Putamen (tissue), 1 donor: ENCODE data around the gene FAM13A.
"Not testable (repeated sequence)": the region's sequence is repeated elsewhere in the genome, so short reads cannot be mapped to it uniquely, and the experiment has no call there.

Experiments
- DNase-seq: peaks from one replicate; pipeline ENCODE4 v3.0.0-alpha.2; 2016; ENCODE audit warnings: low spot score

FAM13A gene

DNA sequence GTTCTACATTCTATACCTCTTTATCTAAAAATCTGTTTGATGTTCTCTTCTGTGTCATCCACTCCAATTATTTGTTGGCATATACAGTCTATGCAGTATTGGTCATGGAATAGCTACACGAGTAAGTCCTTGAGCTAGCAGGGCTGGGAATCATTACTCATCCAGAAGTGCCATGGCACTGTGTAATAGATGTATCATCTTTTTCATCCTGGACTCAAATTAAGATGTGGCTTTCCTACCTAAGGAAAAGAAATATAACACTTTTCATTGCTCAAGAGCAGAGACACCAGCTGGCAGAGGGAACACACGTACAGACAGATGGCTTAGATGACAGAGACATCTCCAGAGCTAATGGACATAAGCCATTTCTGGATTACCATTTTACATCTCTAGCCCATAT lies 159.8 kb downstream of the FAM13A start:
- DNase-seq = no peak

DNA sequence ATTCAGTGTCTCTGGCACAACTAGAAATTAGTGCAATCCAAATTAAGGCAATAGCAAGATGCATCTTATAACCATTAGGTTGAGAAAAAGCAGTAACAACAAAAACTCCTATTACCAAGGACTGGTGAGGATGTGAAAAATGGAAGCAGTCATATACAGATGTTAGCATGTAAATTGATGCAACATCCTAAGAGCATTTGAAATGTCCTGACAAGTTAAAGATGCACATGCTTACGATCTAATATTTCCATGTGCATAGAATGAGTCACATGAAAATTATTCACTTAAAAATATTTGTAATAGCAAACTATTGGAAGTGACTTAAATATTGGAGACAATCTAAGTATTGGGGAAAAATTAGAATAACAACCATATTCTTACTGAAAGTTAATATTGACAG lies 163.0 kb downstream of the FAM13A start:
- DNase-seq = no peak

DNA sequence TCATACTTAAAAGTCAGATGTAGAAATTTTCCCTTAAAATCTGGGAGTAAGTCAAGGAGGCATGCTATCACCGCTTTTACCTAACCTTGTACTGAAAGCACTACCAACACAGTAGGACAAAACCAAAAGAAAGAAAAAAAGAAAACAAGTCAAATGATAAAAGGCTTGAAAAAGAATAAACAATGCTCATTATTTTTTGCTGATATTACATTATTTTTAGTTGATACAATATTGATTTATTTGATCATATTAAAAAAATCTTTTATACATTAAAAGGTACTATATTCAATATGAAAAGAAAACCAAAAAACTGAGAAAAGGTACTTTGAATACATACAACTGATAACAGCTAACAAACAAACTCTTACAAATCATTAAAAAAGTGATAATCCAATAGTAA lies 164.3 kb downstream of the FAM13A start:
- DNase-seq = no peak

DNA sequence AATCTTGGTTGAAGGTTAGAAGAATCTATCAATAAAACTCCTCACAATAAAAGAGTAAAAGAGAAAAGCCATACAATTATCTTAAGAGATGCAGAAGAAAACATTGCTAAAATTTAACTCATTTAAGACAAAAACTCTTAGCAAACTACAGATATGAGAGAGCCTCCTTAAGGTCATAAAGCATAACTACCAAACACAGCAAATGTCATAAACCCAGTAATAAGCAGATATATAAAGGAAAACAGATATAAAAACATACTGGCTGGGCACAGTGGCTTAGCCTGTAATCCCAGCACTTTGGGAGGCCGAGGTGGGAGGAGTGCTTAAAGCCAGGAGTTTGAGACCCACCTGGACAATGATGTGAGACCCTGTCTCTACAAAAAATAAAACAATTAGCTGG lies 165.3 kb downstream of the FAM13A start:
- no peak for DNase-seq

DNA sequence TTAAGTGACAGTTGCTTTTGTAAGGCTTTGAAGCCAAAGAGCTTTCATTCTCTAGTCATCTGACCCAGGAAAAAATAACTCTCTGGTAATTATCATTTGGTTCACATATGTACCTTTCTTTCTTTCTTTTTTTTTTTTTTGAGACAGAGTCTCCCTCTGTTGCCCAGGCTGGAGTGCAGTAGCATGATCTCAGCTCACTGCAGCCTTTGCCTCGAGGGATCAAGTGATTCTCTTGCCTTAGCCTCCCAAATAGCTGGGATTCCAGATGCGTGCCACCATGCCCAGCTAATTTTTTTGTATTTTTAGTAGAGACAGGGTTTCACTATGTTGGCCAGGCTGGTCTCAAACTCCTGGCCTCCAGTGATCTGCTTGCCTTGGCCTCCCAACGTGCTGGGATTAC lies 169.6 kb downstream of the FAM13A start:
- not testable (repeated sequence) for DNase-seq

DNA sequence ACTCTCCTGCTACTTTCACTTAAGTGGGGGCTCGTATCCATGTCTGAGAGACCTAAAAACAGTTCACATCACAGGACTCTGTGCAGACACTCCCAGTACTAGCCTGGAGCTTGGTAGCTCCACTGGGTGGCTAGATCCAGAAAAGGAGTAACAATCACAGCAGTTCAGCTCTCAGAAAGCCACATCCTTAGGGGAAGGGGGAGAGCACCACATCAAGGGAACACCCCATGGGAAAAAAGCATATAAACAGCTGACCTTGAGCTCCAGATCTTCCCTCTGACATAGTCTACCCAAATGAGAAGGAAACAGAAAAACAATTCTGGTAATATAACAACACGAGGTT lies 175.8 kb downstream of the FAM13A start:
- no peak for DNase-seq

DNA sequence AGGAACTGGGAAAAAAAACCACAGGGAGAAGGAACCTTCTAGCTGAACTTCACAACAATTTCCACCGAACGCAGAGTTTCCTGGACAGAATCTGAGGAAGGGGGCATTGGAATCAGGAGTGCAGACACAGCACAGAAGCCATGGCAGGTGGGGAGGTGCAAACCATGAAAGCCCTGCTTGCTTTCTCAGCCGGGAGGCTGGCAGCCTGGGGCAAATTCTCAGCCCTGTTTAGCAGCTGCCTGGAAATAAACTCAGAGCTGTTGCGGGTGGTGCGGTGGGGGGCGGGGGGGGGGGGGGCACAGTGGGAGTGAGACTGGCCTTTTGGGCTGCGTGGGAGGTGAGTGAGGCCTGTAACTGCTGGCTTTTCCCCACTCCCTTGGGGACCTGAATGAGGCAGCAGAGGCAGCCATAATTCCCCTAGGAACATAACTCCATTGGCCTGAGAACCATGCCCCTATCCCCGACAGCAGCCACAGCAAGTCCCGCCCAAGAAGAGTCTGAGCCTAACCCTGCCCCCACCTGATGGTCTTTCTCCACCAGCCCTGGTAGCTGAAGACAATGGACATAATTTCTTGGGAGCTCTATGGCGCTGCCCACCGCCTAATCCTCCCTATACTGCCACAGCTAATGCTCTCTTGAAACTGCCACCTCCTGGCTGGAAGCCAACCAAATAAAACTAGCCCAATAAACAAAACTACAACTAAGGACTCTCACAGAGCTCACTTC lies 176.3 kb downstream of the FAM13A start:
- no peak for DNase-seq

DNA sequence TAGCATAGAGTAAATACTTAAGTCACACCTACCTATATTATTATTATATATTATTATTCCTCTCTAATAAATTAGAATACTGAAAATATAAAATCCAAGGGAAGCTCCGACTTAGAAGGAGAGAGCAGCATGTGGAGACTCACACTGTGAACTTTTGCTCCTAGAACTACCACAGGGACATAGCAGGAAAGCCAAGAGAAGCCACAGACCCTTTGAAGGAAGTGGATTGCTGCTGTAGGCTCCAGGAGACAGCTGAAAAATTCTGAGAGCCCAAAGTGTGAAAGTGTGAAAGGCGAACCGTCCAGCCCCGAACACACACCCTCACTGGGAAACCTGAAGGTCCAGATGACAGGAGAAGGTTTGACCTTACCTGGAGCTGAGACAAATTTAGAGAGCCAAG lies 177.0 kb downstream of the FAM13A start:
- no peak for DNase-seq

DNA sequence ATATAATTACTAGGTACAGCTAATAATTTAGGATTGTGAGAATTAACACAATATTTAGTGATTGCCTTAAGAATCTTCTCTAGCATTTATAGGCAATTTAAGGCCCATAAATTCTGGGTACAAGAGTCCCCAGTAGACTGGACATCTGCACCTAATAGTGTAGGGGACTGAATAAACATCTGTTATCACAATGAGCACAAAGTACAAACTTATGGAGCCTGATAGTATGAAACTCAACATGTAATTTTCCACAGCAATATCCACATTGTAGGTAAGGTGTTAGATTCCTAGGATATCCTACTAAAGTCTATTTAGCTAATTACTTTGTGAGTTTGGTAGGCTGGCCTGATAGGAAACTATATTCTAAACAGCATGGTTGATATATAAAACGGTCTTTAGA lies 178.3 kb downstream of the FAM13A start:
- no peak for DNase-seq

DNA sequence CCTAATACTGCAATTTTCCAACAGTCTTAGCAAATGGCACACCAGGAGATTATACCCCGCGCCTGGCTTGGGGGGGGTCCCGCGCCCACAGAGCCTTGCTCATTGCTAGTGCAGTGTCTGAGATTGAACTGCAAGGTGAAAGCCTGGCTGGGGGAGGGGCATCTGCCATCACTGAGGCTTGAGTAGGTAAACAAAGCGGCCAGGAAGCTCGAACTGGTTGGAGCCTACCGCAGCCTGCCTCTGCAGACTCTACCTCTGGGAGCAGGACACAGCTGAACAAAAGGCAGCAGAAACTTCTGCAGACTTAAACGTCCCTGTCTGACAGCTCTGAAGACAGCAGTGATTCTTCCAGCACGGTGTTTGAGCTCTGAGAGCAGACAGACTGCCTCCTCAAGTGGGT lies 186.6 kb downstream of the FAM13A start:
- no peak for DNase-seq

DNA sequence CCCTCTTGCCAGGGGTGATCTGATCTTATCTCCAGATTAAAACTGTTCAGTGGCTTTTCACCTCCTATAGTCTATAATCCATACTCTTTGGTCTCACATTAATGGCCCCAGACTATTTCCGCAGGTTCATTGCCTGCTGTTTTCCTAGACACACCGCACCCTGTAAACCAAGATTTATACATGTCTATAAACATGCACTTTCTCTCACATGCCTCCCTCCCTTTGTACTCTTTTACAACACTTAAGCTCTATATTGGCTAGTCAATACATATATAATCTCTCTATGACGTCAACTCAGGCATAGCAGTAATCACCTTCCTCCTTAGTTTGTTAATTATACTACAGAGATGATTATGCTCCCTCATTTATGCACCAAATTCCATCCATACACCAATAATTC lies 188.5 kb downstream of the FAM13A start:
- DNase-seq = no peak

DNA sequence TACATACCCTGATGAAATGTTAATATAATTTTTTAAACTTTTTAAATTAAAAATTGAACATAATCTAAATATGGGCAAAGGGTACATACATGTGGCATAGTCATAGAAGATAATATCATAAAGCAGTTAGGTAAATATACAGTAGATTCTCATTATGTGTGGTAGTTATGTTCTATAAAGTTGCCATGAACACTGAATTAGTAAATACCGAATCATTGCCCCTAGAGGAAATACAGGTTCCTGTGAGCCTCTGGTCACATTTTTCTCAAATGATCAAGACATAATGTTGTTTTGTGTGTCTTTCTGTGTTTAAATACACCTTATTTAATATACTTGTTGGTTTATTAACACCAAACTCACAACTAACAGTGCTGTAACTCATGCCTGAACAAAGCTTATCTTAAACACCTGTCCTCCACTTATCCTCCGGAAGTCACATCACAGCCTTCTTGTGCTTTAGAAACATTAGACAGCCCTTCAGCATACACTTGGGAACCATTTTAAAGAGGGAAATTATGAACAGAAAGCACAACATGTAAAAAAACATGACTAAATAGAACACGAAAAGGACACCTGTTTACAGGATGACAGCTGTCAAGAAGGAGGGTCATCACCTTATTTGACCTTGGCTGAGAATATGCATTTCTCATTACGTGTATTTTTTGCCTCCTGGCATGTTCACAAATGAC lies 190.0 kb downstream of the FAM13A start:
- DNase-seq = no peak

DNA sequence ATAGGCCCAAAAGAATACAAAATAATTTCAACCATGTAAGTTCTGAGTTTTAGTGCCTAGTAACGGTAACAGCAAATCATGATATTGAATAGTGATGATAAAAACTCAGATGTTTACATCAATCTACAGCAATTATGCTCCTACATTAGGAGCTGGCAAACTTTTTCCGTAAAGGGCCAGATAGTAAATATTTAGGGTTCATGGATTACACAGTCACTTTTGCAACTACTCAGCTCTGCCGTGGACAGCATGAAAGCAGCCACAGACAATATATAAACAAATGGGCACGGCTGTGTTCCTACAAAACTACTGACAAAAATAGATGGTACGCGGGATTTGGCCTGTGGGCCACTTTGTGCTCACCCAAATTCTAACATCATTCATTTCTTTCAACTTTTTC lies 191.5 kb downstream of the FAM13A start:
- no peak for DNase-seq

DNA sequence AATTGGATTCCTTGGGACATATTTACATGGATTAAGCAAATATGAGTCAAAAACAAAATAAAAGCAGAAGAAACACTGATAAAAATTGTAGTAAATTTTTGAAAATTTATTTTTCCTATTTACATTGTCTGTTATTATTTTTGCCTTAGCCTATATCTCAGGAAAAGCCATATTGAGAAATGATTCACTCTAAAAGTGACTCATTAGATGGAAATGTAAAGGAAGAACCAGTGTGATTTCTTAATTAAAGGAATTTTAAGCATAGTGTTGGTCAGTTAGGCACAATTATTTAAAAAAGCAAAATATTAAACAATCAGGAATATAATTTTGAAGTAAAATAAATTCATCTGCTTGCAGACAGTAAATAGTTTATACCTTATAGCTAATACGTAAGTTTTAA lies 191.9 kb downstream of the FAM13A start:
- DNase-seq = no peak

DNA sequence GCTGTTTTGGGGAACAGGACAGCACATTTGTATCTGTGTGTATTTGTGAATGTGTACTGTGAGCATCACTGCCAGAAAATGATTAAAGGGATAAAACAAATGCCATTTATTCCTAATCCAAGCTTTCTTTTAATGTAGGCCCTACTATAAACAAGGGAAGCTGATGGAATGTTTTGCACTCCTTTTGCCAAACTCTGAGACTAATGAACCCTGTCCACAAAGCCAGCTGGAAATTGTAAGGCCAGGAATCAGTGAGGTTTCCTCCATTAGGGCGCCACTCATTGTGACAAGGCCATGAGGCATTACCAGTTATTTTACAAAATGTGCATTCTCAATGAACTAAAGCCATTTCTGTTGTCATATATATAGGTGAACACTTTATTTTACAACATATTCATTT lies 196.4 kb downstream of the FAM13A start:
- no peak for DNase-seq

DNA sequence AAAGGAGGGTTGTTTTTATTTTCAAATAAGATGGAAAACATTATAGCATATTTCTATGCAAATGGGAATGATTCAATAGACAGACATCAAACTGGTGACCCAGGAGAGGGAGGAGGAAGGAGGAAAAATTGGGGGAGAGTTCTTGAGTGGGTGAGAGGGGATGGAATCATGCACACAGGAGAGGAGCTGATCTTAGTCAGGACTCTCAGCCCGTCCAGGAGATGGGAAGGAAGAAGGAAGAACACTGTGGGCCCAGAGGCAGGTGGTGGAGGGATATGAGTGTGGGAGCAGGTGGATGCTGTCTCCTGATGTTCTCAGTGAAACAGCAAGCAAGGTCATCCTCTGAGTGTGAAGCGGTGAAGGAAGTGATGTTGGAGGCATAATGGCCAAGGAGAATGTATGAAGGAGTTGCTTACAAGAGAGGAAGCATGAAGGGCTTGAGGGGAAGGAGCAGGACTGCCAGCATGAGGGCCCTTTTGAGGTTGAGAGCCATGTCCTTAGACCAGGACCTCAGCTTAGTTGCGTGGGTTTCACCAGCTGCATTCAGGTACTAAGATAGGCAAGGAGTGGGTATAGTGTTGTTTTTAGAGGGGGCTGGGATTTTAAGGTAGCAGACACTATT lies 197.7 kb downstream of the FAM13A start:
- no peak for DNase-seq

DNA sequence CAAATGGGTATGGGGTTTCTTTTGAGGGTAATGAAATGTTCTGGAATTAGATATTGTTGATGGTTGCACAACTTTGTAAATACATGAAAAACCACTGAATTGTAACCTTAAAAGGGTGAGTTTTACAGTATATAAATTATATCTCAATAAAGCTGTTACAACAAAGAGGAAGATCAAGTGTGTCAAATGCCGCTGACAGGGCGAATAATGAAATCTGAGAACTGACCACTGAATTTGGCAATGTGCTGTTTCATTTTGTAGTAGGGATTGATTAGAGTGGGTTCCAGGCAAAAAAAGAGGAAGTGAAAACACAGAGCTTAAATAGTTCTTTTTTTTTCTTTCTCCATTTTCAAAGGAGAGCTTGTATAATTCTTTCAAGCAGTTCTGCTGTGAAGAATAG lies 198.2 kb downstream of the FAM13A start:
- peak; percentile 8 for DNase-seq

DNA sequence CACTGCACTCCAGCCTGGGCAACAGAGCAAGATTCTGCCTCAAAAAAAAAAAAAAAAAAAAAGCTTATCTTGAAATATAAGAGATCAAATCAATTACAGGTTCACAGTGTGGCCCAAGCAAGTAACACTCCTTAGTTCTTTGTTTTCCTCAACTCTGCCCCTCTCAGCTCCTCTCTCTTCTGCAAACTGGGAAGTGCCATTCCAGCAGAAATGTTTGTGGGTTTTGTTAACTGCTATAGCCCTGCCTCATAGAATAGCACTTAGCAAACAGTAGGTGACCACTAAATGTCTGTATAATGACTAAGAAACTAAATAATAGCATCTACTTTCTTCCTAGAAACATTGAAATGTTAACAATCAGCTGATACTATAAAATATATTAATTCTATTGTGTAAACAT lies 199.4 kb downstream of the FAM13A start:
- no peak for DNase-seq

DNA sequence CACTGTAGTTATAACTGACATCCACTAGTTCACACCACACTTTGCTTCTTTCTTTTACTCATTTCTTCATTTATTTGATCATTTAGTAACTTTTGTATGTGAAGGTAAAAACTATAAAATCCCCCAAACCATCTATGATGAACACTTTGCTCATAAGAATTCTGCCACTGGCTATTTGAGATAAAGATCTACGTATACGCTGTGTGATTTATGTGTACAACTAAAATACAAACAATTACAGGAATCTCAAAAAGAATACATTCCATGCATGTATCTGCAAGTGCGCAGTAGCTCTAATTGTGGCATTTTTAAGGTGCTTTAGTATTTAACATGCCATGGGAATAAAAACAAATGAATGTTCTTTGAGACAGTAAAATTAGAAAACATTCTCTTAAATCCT lies 202.5 kb downstream of the FAM13A start:
- no peak for DNase-seq

DNA sequence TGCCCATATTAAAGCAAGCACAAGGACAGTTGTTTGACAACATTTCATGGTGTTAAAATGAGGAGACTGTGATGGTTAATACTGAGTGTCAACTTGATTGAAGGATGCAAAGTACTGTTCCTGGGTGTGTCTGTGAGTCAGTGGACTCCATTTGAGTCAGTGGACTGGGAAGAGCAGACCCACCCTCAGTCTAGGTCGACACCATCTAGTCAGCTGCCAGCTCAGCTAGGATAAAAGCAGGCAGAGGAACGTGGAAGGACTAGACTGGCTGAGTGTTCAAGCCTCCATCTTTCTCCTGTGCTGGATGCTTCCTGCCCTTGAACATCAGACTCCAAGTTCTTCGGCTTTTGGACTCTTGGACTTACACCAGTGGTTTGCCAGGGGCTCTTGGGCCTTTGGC lies 203.4 kb downstream of the FAM13A start:
- DNase-seq = not testable (repeated sequence)

DNA sequence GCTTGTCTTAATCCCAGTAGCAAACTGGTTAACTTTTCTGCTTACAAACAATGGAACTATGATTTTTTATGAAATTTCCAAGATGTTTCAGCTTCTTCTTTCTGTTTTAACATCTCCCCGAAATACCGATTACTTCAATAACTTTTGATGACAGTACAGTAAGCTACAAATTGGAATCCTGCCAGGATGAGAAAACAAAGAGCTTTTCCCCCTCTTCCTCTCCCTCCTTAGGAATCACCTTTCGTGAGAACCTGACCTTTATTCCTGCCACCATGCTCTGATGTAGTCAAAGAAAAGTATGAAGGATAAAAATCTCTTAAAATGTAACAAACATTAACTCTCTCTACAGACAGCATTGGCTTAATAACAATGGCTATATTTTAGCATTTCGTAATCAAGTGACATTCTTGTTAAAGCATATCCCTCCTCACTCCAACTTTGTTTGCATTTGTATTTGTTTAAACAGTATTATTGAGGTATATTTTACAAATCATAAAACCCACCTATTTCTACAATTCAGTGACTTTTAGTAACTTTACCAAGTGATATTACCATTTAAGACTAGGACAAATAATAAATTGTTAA lies 210.7 kb downstream of the FAM13A start:
- DNase-seq = no peak

DNA sequence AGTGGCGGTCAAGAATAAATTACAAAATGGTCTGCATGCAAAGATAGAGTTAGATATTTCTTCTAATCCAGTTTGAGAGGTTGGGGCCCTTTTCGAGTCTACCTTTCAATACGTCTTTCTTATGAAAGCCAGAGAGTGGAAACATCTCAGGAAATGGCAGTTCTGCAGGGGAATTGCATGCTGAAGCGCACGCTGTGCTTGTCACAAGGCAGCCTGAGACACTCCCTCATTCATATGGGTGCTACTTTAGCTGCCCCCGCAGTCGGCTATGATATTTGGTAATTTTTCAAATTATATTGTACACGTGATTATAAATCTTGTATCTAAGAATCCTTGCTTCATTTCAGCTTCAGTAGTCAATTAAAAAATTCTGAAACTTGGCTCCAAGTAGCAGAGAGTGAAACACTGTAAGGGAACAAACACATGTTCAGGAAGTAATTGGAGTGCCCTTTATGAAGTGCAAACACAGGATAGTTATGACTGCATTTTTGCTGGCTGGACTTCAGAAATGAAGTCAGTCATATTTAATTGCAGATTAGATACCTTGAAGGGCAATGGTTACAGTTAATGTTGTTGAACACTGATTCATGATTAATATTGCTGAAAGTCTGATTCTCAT lies 213.8 kb downstream of the FAM13A start:
- no peak for DNase-seq

DNA sequence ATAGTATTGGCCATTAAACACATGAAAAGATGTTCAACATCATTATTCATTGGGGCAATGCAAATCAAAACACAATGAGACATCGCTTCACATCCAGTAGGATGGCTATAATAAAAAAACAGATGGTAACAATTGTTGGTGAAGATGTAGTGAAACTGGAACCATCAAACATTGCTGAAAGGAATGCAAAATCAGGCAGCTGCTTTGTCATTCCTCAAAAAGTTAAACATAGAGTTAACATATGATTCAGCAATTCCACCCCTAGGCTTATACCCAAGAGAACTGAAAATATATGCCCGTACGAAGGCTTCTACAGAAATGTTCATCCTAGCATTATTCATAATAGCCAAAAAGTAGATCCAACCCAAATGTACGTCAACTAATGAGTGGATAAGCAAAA lies 215.3 kb downstream of the FAM13A start:
- DNase-seq = no peak
